GM12801 (cell line): Measurements from ENCODE around the gene SLC12A6.

Source experiments
- TF ChIP-seq, protein P1 (sequence below): IDR thresholded peaks from one replicate; pipeline ENCODE4 v1.5.1; 2011; ENCODE audit warnings: control low read depth; ENCODE audit not compliant: insufficient read length; ENCODE audit errors: extremely low read depth

The SLC12A6 gene

DNA sequence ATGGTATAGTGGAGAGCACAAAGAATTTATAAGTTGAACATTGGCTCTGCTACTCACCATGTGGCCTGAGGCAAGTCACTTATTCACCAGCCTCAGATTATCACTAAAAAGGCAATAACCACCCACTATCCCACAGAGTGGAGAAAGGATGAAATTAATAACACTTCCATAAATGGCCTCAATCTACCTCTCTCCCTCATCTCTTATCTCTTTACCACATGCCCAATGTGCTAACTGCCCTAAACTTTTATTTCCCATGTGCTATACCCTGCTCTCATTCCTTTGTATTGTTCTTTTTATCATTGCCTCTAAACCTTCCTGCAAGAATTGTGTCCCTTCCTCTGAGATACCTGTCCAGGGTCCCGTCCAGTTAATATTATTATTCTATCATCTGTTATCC, 26.0 kb downstream of the SLC12A6 start:
- TF ChIP-seq, protein P1, sequence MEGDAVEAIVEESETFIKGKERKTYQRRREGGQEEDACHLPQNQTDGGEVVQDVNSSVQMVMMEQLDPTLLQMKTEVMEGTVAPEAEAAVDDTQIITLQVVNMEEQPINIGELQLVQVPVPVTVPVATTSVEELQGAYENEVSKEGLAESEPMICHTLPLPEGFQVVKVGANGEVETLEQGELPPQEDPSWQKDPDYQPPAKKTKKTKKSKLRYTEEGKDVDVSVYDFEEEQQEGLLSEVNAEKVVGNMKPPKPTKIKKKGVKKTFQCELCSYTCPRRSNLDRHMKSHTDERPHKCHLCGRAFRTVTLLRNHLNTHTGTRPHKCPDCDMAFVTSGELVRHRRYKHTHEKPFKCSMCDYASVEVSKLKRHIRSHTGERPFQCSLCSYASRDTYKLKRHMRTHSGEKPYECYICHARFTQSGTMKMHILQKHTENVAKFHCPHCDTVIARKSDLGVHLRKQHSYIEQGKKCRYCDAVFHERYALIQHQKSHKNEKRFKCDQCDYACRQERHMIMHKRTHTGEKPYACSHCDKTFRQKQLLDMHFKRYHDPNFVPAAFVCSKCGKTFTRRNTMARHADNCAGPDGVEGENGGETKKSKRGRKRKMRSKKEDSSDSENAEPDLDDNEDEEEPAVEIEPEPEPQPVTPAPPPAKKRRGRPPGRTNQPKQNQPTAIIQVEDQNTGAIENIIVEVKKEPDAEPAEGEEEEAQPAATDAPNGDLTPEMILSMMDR, result no peak

DNA sequence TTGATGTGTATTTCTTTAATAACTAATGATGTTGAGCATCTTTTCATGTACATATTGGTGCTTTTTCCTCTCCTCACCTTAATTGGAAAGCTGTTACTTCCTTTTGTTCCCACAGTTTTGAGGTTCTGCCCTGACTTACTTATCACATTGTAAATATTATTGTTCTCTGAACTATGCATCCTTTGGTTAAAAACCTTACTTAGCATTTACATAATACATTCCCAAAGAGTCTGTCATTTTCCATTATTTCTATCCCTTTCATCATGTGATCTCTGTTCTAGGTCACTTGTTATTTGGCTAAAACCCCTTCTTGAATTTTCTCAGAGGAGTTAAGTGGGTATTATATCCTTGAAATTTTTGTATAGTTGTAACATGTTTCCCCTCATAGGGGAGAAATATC, 33.0 kb downstream of the SLC12A6 start:
- TF ChIP-seq, protein P1, result no peak

GRCh38 chr15:34301058-34301457, 36.5 kb downstream of the SLC12A6 start:
- TF ChIP-seq, protein P1, result no peak

- TF ChIP-seq, protein P1, result no peak
Measured at GRCh38 chr15:34297059-34297458, 40.5 kb downstream of the SLC12A6 start.

- TF ChIP-seq, protein P1, result no peak
Measured at GRCh38 chr15:34292621-34293020, 45.0 kb downstream of the SLC12A6 start.

- TF ChIP-seq, protein P1, result no peak
Measured at GRCh38 chr15:34284937-34285336, 52.6 kb downstream of the SLC12A6 start.

DNA sequence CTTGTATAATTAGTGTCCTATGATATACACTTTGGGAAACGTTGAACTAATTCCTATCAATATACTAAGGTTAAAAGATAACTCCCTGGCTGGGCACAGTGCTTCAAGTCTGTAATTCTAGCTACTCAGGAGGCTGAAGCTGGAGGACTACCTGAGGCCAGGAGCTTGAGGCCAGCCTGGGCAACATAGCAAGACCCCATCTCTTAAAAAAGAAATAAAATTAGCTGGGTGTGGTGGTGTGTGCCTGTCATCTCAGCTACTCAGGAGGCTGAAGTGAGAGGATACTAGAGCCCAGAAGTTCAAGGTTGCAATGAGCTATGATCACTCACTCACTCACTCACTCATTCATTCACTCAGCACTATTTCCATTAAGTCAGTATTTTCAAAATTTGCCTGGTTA, 55.2 kb downstream of the SLC12A6 start:
- TF ChIP-seq, protein P1, result no peak

GRCh38 chr15:34280193-34280592, 57.4 kb downstream of the SLC12A6 start:
- TF ChIP-seq, protein P1, result no peak
